SJCRH30 (cell line): ENCODE results near the gene NMBR. TPM values are rescaled to one million over a fixed set of nuclear protein-coding genes. Genes with fewer than 3 reads are reported as not detected.
"Not testable (repeated sequence)": the region's sequence is repeated elsewhere in the genome, so short reads cannot be mapped to it uniquely, and the experiment has no call there.

ENCODE experiments used
- DNase-seq, 2 experiments: peaks; one replicate each; pipeline ENCODE4 v3.0.0-alpha.2; 2015 to 2020
- H3K27ac ChIP-seq: fragments of 250-450 bp; sonication (Bioruptor Pico); 2 replicates; pipeline ENCODE4 v1.5.1; 2020; ENCODE audit warnings: mild to moderate bottlenecking, moderate library complexity
- H3K27me3 ChIP-seq: fragments of 250-450 bp; sonication (Bioruptor Pico); 2 replicates; pipeline ENCODE4 v1.5.1; 2020; ENCODE audit warnings: mild to moderate bottlenecking, moderate library complexity
- H3K36me3 ChIP-seq: fragments of 250-450 bp; sonication (Bioruptor Pico); 2 replicates; pipeline ENCODE4 v1.5.1; 2020; ENCODE audit warnings: mild to moderate bottlenecking, moderate library complexity
- H3K4me1 ChIP-seq: fragments of 250-450 bp; sonication (Bioruptor Pico); 2 replicates; pipeline ENCODE4 v1.5.1; 2020; ENCODE audit warnings: mild to moderate bottlenecking, moderate library complexity
- H3K4me3 ChIP-seq: fragments of 250-450 bp; sonication (Bioruptor Pico); 2 replicates; pipeline ENCODE4 v1.5.1; 2020; ENCODE audit warnings: mild to moderate bottlenecking, moderate library complexity
- H3K9me3 ChIP-seq: fragments of 250-450 bp; sonication (Bioruptor Pico); replicated peaks from 2 replicates; pipeline ENCODE4 v1.5.1; 2020; ENCODE audit warnings: mild to moderate bottlenecking, moderate library complexity
- total RNA-seq: library from RNA; depleted of rRNA; stranded (reverse); fragments of >200 nt; shearing (Covaris generic); gene quantifications from 2 replicates; pipeline ENCODE4 v1.2.3, GENCODE V29; 2014

NMBR gene
- total RNA-seq, 1 experiment from 2014 or later: 0.16 TPM

GRCh38 chr6:142055219-142055618, 91.7 kb downstream of the NMBR start:
- no peaks in the 10 kb centered on the region for H3K9me3 ChIP-seq
- no peak overlapping the region for H3K27ac ChIP-seq
- no peak overlapping the region for H3K4me3 ChIP-seq
- H3K4me1 ChIP-seq: no peaks in the 10 kb centered on the region
- H3K27me3 ChIP-seq: no peaks in the 10 kb centered on the region
- DNase-seq: no peak
- no peaks in the 10 kb centered on the region for H3K36me3 ChIP-seq

GRCh38 chr6:142051404-142051803, 95.5 kb downstream of the NMBR start:
- Histone ChIP-seq H3K27ac (no peak overlapping the region), H3K27me3 (no peaks in the 10 kb centered on the region), H3K4me1 (no peaks in the 10 kb centered on the region), H3K9me3 (no peaks in the 10 kb centered on the region), H3K4me3 (no peak overlapping the region), H3K36me3 (no peaks in the 10 kb centered on the region)
- DNase-seq: no peak

GRCh38 chr6:142048593-142048980, 98.3 kb downstream of the NMBR start:
- H3K4me1 ChIP-seq: no peaks in the 10 kb centered on the region
- H3K27ac ChIP-seq: no peak overlapping the region
- no peak overlapping the region for H3K4me3 ChIP-seq
- H3K9me3 ChIP-seq: no peaks in the 10 kb centered on the region
- H3K27me3 ChIP-seq: no peaks in the 10 kb centered on the region
- no peak for DNase-seq
- no peaks in the 10 kb centered on the region for H3K36me3 ChIP-seq

GRCh38 chr6:142047934-142048592, 98.9 kb downstream of the NMBR start:
- Histone ChIP-seq H3K27me3 (no peaks in the 10 kb centered on the region), H3K4me1 (no peaks in the 10 kb centered on the region), H3K9me3 (no peaks in the 10 kb centered on the region), H3K27ac (no peak overlapping the region), H3K36me3 (no peaks in the 10 kb centered on the region), H3K4me3 (no peak overlapping the region)
- no peak for DNase-seq

- H3K4me1 ChIP-seq: peaks cover 4% of the 10 kb centered on the region; the same call in 1 of the 2 replicates
- H3K36me3 ChIP-seq: no peaks in the 10 kb centered on the region
- no peaks in the 10 kb centered on the region for H3K9me3 ChIP-seq
- no peak overlapping the region for H3K4me3 ChIP-seq
- DNase-seq: no peak
- H3K27ac ChIP-seq: no peak overlapping the region
- H3K27me3 ChIP-seq: no peaks in the 10 kb centered on the region
These were observed 101.3 kb downstream of the NMBR start for GRCh38 chr6:142045380-142046278.

GRCh38 chr6:142035890-142036289, 111.0 kb downstream of the NMBR start:
- peaks cover 12% of the 10 kb centered on the region for H3K4me1 ChIP-seq
- no peaks in the 10 kb centered on the region for H3K27me3 ChIP-seq
- H3K4me3 ChIP-seq: no peak overlapping the region
- no peaks in the 10 kb centered on the region for H3K9me3 ChIP-seq
- no peaks in the 10 kb centered on the region for H3K36me3 ChIP-seq
- DNase-seq: no peak
- no peak overlapping the region for H3K27ac ChIP-seq

- no peaks in the 10 kb centered on the region for H3K36me3 ChIP-seq
- H3K4me3 ChIP-seq: no peak overlapping the region
- H3K27me3 ChIP-seq: no peaks in the 10 kb centered on the region
- no peak overlapping the region for H3K27ac ChIP-seq
- no peaks in the 10 kb centered on the region for H3K9me3 ChIP-seq
- H3K4me1 ChIP-seq: no peaks in the 10 kb centered on the region
- no peak for DNase-seq
These were observed 115.9 kb downstream of the NMBR start for GRCh38 chr6:142031035-142031434.

GRCh38 chr6:142030115-142030619, 116.8 kb downstream of the NMBR start:
- Histone ChIP-seq H3K36me3 (no peaks in the 10 kb centered on the region), H3K9me3 (no peaks in the 10 kb centered on the region), H3K27me3 (no peaks in the 10 kb centered on the region), H3K4me3 (no peak overlapping the region), H3K27ac (no peak overlapping the region), H3K4me1 (no peaks in the 10 kb centered on the region)
- no peak for DNase-seq

- Histone ChIP-seq H3K9me3 (no peaks in the 10 kb centered on the region), H3K4me1 (no peaks in the 10 kb centered on the region), H3K4me3 (no peak overlapping the region), H3K36me3 (no peaks in the 10 kb centered on the region), H3K27me3 (no peaks in the 10 kb centered on the region), H3K27ac (no peak overlapping the region)
- no peak for DNase-seq
These were observed 118.4 kb downstream of the NMBR start for GRCh38 chr6:142028527-142028926.

GRCh38 chr6:142027804-142028203, 119.1 kb downstream of the NMBR start:
- H3K4me3 ChIP-seq, H3K36me3 ChIP-seq, H3K9me3 ChIP-seq, H3K27me3 ChIP-seq, H3K27ac ChIP-seq, DNase-seq, H3K4me1 ChIP-seq: not testable (repeated sequence)

- no peaks in the 10 kb centered on the region for H3K9me3 ChIP-seq
- no peaks in the 10 kb centered on the region for H3K36me3 ChIP-seq
- no peak overlapping the region for H3K27ac ChIP-seq
- no peaks in the 10 kb centered on the region for H3K27me3 ChIP-seq
- no peaks in the 10 kb centered on the region for H3K4me1 ChIP-seq
- H3K4me3 ChIP-seq: no peak overlapping the region
- DNase-seq: no peak
These were observed 119.8 kb downstream of the NMBR start for GRCh38 chr6:142027074-142027473.

- no peak overlapping the region for H3K4me3 ChIP-seq
These were observed 120.5 kb downstream of the NMBR start for GRCh38 chr6:142026471-142026870.

More at GRCh38 chr6:142026471-142026870, 120.5 kb downstream of the NMBR start:
- no peaks in the 10 kb centered on the region for H3K36me3 ChIP-seq
- H3K9me3 ChIP-seq: no peaks in the 10 kb centered on the region
- H3K4me1 ChIP-seq: no peaks in the 10 kb centered on the region
- no peaks in the 10 kb centered on the region for H3K27me3 ChIP-seq
- DNase-seq: no peak
- no peak overlapping the region for H3K27ac ChIP-seq
